CD4-positive, alpha-beta T cell treated with Interleukin-6 for 4 hours (primary cell): ENCODE measurements around the gene RPTOR.

Experiments used
- DNase-seq: peaks from one replicate; pipeline ENCODE4 v3.0.0-alpha.2; 2020; ENCODE audit warnings: mixed read lengths

The RPTOR gene

DNA sequence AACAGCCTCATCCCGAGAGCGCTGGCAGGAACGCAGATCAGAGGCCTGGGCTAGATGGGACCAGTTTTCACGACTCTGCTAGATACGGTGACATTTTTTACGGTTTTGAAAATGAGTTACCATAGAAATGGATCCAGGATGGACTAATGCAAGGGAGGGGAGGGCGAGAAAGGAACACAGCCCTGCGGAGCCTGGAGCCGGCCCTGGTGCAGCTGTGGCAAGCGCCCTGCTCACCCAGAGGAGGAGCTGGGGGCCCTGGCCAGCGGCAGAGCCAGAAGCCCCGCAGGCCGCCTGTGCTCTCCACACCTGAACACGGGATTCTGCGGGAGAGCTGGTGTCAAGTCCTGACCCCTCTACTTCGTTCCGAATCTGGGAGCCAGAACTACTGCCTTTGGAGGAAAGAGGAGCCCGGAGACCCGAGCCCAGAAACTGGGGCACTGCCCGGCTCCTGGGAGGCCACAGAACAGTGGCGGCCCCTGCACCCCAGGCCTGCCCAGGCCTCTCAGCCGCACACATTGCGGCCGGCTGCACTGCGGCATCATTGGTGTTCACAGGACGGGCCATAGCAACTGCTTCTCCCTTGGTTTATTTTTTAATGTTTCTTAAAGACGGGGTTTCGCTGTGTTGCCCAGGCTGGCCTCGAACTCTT is 358.4 kb downstream of the RPTOR start:
- DNase-seq: no peak

DNA sequence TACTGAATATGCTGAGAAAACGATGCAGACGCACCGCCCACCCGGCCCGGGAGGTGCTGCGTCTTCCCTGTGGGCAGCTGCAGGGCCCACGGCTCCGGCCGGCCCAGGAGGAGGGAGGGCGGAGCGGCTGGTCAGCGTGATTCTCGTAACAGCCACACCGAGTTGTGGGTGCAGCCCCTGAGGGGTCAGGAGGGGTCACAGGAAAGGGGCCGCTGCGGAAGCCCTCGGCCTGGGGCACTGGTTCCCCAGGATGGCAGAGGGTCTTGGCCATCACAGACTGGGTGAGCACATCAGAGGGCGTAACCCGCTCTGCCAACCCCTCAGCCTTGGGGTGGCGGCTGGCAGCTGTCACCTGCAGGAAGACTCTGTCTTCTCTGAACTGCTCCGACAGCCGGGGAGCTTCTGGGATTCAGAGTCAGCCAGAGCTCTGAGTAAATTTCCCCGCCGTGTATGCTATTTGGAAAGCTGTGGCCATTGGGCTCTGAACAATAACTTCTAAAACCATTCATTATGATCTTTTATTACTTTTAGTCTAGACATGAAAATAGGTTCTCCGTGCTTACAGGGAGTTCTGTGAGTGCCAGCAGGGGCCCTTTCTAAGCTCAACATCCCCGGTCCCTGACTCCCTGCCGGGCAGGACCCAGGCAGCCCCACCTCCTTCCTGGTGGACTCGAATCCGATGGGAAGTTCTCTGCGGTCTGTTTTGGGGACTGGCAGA is 359.6 kb downstream of the RPTOR start:
- no peak for DNase-seq

DNA sequence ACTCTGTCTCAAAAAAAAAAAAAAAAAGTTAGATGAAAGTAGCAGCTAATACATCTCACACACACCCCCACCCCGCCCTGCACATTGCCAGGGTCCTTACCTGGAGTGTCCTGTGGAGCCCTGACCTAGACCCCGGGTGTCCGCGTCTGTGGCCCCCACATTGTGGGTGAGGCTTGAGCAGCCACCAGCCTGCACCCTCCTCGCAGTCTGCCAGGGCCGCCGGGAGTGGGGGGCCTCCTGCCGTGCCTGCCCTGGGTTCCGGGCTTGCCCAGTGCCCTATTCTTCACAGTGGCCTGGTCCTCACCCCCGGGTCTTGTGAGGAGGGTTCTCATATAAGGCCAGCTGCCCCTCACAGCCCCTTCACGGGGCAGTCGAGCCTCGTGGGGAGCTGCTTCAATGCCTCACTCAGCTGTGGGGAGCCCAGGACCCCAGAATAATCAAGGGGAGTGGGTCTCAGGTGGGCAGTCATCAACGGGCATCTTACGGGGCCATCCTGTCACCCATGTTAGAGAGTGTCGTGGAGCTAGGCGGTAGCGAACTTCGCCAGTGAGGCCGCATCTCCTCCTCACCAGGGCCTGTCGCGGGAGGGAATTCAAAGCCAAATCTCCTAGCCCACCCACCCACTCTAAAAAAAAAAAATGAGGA is 361.1 kb downstream of the RPTOR start:
- no peak for DNase-seq

DNA sequence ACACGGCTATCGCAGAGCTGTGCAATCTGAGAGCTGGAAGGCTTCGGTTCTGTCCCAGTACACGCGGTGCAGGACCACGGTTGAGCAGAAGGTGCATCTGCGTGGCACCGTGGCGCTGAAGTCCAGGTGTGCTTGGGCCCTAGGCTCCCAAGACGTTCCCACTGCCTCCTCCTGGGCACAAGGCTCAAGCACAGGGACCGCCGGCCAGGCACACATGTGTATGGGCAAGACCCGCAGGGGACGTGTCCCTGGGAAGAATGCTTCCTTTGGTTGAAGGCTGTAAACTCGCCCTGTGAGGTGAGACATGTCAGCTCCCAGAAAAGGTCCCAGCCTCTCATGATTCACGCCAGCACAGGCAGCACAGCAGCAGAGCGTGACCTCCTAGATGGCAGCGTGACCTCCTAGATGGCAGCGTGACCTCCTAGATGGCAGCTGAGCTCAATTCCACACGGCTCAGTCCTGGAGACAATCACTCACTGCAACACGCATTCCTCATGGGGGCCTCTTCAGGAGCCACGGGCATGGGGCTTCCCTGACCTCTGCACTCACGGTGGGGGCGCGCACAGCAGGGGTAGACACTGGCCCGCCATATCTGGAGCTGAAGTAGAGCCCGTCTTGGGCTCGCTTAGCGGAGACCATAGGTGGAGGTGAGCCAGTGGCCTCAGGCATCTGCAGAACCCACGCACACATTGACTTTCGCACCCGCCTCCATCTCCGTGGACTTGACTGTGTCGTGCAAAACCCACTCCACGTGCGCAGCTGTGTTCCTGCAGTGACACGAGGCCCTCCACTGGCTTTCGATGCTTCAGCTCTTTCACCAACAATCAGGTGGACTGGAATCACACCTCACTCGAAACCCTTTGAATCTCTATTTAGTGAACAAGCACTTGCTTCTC is 362.0 kb downstream of the RPTOR start:
- DNase-seq: no peak

DNA sequence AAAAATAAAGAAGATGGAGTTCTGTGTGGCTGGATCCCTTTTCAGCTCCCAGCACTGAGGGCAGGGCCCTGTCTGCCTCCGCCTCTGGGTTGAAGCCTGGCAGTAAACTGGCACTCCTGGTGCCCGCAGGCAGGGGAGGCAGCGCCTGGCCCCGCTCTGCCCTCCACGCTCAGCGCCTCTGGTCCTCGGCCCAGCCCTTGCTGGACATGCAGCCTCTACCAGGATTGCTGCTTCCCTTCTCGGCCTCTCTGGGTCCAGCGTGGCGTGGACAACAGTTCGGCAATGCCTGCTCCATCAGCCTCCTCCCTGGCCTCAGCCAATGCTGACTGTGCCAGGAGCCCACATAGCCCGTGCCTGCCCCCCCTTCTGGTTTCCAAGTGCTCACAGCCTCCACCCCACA is 362.6 kb downstream of the RPTOR start:
- DNase-seq: no peak

DNA sequence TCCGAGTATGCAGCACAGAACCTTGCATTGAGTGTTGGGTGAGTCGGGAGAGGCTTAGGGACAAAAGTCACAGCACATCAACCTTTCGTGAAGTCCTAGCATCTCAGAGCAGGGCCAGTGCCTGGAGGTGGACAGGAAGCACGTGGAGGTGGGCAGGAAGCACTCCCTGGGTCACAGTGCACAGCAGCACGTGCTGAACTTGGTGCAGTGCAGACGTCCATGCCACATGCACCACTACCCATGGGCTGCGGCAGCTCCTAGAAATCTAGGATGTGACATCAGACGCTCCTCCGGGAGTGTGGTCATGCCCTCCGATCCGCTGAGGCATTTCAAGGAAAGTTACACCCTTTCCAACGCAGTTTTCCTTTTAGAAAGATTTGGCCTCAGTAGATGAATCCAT is 363.6 kb downstream of the RPTOR start:
- DNase-seq: no peak

DNA sequence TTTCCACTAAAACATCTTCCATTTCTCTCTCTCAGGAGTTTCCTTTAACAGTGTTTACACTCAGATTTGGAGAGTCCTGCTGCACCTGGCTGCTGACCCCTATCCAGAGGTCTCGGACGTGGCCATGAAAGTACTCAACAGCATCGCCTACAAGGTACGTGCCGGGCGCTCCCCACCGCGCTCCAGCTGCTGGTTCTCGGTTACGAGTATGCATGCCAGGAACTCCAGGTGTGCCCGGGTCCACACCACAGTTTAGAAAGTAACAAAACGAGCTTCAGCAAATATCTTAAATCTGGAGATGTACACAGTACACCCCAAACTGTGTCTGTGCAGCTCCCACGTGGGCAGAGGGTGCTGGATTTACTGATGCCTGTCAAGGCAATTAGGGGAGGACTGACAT is 364.1 kb downstream of the RPTOR start:
- DNase-seq: no peak

DNA sequence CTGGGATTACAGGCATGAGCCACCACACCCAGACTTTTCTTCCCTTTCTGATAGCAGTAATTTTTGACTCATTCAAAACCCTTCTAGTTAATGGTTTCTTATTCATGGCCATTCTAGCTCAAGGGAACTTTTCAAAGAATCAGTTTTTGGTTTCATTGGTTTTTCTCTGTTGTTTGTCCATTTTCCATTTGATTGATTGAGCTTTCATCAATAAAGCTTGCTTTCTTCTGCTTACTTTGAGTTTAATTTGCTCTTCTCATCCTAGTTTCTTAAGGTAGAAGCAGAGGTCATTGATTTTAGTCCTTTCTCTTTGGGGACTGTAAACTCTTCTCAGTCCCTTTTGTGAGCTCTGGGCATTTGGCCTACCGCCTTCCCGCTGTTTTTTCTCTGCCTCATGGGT is 365.0 kb downstream of the RPTOR start:
- DNase-seq: no peak

DNA sequence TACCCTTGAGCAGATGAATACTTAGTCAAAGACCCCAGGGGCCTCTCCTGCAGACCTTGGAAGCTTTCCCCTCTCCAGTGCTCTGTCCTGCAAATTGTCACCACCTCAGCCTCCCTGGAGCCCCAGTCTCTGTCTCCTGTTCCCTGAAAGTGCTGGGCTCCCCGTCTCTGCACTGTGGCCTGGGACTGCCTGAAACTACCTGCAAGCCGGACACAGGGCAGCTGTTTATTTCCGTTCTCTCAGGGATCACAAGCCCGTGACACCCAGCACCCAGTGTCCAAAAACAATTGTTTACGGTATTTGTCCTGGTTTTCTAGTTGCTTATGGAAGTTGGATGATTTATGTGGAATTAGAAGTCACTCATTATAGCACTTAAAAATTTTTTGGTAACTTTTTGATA is 365.4 kb downstream of the RPTOR start:
- DNase-seq: no peak

DNA sequence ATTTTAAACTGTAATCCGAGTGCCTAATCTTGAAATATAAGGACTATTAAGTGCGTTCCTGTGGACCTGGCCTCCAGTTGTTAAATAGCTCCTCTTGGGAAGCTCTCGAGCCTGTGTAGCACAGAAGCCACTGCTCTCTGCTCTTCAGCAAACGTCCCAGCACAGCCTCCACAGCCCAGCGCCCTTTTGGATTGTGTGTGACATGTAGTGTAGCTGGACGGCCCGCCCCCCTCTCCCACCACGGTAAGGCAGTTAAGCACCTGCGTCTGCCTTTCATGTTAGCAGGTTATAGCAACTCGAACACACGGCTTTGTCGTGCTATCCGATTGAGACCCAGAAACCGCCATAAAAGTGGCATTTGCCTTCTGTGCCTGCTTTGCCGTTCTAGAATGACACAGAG is 367.8 kb downstream of the RPTOR start:
- no peak for DNase-seq

DNA sequence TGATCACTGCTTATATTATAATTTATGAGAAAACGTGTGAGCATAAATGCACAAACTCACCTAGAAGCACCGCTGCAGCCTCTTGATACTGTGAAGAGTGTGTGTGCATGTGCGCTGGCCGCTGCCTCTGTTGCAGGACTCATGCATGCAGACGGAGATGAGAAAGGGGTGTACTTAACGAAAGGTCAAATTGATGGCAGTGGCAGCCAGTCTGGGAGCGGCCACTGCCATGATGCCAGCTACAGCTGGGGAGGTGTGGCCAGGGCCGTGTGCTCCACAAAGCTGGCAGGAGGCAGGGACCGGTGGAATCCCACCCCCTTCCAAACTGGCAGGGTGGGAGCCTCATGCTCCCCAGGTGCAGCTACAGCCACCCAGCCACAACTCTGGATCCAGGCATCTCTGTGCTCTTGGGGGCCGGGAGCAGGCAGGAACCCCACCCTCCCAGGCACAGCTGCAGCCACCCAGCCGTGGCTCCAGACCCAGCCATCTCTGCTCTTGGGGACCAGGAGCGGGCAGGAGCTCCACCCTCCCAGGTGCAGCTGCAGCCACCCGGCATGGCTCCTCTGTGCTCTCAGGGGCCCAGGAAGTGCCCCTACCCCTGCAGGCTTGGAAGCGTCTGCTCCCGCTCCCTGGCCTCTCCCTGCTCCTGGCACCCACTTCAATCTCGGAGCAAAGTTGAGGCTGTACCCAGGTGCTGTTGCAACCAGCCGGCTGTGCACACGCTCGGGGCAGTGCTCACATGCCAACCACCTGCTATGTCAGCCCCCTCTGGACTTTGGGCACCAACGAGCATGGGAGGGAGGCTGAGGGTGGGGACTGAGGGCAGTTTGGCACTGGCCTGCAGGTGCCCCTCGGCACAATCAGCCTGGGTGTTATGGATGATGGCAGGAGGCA is 369.5 kb downstream of the RPTOR start:
- no peak for DNase-seq

DNA sequence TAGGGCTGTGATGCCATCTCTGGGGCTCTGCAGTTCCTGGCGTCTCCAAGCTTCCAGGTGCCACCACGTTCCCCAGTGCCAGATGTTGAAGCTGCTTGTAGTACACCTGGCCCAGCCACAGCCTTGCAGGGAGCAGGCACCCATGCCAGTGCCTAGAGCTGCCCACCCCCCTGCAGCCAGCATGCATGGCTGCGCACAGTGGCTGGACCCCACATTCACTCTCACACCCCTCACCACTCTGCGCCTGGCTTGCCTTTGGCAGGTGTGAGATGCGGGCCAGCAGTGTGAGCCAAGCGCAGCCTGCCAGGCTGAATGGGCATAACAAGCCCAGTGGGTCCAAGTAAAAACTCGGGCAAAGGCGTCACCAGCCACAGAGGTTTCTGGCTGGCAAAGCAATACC is 371.6 kb downstream of the RPTOR start:
- DNase-seq: no peak

DNA sequence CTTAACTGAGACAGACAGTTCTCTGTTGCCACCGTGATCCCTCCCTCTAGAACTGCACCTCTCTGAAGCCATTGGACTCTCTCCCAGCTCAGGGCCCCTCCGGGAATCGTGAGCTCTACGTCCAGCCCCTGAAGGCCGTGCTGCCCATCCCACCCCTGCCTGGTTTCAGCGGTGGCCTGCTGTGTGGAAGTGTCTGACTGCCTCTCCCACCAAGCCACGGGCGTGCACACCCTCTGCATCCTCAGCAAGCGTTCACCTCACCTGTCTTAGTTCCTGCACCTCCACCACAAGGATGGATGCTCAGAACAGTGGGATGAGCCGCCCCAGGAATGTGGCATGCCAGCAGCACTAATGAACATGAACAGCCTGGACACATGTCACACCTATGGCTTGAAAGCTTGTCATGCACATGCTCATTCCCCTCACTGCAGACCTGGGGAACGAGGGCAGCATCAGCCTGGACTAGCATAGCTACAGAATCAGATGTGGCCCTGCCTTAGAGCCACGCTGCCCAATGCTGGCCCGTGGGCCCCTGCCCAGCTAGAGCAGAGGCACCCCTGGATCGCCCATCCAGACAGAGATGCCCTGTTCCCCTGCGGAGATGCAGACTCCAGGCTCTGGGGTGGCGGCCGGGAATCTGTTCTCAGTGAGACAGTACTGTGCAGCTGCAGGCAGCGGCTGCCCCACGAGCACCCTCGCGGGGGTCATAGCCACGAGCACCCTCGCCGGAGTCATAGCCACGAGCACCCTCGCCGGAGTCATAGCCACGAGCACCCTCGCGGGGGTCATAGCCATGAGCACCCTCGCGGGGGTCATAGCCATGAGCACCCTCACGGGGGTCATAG is 373.3 kb downstream of the RPTOR start:
- DNase-seq: no peak

DNA sequence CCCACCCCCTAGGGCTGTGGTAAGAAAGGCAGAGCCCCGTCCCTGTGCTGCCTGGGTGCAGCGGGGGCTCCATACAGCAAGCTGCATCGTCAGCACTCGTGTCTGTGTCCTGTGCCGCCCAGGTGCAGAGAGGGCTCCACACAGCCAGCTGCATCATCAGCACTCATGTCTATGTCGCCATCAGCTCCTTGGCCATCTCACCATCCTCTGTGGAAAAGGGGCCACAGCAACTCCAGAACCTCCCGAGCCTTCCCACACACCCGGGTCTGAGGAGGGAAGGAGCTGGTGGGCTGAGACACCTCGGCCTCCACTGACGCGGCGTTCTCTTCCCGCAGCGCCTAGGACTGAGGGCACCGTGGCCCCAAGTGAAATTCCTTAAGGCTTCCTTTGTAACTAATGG is 374.1 kb downstream of the RPTOR start:
- DNase-seq: no peak

DNA sequence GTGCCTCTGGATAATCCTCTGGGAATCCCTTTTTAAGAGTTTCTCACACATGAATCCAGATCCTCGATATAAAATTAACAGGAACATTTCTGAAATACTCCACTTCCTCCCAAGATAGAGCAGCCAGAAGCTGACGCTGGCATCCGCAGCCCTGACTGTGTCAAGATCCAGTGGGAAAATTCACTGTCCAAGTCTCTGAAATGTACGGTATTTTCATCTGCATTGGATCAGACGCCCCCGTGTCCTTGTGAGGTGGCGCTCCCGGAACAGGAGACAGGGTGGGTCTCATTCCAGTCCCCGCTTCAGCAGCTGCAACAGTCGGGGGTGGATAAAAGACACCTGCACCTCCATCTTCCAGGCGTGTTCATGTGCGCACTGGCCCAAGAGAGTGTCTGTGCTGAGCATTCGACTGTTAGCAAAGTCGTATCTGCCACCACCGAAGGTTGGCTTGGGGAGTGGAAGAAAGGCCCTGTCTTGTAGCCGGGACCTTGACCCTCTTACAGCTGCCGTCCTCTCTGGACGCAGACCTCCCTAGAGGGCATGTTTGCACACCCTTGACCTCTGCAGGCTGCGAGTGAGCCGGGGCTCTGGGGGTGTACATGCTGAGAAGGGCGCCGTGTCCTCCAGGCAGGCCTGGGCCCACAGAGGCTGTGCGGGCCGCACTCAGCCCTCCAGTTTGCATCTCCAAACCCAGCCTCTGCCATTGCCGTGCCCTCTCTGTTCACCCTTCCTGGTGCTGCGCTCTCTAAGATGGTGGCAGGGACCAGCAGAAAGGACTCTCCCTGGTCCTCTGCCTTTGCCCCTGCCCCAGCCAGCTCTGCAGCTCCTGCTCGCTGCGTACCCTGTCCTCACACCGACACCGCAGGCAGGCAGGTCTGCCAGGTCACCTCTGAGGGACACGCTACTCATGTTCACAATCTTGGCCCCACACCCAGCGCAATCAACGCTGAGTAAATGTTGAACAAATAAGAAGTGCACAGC is 375.0 kb downstream of the RPTOR start:
- DNase-seq: no peak

DNA sequence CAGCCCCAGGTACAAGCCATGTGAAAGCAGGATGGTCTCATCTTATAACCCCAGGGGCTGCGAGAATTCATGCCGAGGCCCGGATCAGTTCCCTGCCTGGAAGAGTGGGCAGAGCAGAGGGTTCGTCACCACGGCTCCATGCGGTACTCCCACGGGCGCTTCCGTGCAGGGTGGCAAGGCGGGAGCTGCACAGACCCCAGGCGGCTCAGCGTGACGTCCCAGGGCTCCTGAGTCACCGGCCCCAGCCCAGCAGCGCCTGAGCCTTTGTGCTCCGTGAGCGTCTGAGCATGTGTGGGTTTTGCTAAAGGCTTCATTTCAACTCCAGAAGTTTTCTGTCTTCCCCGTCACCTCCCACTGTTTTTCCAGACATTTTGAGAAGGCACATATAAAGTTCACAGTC is 375.8 kb downstream of the RPTOR start:
- no peak for DNase-seq

DNA sequence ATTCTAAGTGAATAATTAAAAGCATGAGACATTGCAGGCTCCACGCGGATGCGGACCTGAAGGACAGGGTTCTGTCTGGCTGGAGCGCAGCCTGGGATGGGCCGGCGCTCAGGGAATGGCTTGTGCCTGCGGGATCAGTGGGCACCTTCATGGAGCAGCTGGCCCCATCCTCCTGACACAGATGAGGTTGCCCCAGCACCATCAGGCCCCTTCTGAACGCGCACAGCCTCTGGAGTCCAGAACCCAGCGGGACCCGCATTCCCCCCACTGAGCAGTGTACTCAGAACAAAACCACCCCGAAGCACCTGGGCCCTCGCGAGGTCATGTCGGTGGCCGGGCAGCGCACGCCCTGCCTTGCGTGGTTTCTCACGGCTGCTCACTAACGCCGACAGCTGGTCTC is 376.5 kb downstream of the RPTOR start:
- DNase-seq: no peak

DNA sequence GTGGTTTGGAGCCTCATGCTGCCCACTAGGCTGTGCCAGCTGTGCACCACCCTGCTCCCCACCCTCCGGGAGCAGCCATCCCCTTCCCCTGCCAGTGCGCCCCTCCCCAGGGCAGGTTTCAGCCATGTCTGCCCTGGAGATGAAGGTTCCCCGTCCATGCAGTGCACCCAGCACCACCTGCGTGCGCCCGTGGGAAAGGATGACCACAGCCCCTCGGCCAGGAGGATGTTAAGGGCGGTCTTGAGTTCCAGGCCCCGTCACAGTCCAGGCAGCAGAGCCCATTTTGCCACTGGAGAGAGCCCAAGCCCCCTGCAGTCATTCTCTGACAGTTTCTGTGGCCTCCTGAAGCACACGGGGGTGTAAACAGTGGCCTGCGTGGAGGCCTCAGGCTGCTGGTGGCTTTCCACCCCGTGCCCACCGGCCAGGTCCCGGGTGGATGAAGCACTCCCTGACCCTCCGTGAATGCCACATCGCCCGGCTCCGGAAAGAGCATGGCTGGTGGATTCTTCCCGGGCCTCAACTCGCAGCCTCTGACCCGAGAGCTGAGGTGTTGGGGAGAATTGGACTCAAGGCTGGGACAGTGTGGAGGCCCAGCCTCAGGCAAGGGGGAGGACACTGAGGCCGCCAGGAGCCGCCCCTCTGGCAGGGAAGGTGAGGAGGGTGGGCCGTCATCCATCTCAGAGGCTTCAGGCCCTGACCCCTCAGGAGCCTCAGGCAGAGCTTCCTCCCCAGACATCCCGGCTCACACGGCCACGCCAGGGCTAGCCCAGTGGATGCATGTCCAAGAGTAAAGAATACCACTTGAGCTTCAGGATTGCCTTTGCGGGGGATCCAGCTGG is 377.3 kb downstream of the RPTOR start:
- DNase-seq: no peak

DNA sequence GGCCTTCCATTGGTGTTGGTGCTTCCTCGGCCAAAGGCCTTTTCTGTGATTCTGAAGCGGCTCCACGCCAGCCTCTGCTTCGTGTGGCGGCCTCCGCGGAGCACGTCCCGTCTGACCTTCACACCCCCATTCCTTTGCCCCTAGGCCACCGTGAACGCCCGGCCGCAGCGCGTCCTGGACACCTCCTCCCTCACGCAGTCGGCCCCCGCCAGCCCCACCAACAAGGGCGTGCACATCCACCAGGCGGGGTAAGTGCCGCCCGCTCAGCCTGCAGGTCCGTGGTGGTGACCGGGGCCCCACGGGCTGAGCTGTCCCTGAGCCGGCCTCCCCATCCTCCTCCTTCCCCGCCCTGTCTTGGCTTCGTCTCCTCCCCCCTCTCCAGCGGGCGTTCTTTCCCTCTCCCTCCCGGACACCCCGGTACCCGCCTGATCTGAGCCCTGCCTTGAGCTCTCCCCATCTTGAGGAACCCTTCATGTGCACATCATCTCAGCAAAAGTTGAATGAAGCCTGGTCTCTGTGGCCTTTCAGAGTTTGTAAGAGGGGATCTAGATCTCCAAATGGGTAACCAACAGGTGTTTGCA is 378.0 kb downstream of the RPTOR start:
- DNase-seq: no peak
